Measurements from ENCODE around the gene CARM1. TPM values are rescaled to one million over a fixed set of nuclear protein-coding genes. Genes with fewer than 3 reads are reported as not detected.
"Not testable (repeated sequence)": the region's sequence is repeated elsewhere in the genome, so short reads cannot be mapped to it uniquely, and the experiment has no call there.

Gene CARM1
- total RNA-seq, 1 donor from 2014 or later: 32.2 TPM

DNA sequence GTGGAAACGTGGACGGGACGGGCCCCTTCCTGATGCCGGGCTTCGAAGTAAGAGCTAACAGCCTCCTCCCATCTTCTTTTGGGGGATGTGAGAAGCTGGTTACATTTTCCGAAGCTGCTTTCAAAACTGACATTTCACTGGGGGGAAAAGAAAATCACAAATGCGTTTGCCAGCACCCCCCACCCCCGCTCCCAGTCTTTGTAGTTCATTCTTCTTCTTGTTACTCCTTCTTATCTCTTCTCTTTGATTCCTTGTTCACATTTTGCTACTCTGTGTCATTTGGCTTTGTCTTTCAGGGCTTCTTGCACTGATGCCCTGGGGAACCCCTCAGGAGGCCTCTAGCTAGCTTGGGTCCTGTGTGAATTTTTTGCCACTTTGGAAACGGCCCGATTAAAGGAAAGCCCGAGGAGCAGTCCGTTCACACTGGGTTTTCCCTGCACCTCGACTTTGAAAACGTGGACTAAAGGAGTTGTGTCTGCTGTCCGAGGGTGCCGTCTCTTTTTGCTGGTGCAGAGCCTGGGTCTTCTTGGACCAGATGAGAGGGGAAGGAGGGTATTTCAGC is 1.3 kb downstream of the CARM1 start:
- DNase-seq (ENCODE audit: low read depth, low spot score): no peak

GRCh38 chr19:10874024-10874423 is 2.7 kb downstream of the CARM1 start:
- no peak for DNase-seq (ENCODE audit: low read depth, low spot score)

DNA sequence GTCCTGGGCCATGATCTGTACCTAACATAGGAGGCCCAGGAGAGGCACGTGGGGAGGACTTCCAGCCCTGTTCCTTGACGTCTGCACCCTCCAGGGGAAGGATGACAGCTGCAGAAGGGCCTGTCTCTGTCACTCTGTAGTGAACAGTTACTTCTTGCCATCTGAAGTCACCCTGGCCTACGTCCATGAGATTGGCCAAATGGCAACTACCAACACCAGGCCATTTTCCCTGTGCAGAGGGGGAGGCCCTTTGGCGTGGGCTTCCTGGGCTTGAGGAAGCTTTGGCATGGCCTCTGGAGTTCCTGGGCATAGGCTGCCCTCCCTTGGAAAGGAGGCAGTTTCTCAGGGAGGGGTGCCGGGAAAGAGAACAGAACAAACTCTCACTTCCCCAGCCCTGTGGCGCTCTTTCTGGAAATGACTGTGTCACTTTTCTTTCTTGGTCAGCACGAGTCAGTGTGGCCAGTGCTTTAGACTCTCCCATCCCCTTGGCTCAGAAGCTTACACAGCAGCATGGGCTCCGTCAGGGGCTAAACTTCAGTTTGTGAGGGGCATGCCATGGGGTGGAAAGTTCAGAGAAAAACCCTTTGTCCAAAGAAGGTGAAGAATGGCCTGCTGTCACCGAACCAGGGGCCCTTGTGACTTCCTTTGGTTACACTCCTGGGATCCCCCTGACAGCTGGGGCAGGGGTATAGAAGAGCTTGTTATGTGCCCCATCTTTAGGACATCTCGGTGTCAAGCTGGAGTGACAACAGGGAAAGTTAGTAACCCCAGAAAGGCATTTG is 5.3 kb downstream of the CARM1 start:
- no peak for DNase-seq (ENCODE audit: low read depth, low spot score)

DNA sequence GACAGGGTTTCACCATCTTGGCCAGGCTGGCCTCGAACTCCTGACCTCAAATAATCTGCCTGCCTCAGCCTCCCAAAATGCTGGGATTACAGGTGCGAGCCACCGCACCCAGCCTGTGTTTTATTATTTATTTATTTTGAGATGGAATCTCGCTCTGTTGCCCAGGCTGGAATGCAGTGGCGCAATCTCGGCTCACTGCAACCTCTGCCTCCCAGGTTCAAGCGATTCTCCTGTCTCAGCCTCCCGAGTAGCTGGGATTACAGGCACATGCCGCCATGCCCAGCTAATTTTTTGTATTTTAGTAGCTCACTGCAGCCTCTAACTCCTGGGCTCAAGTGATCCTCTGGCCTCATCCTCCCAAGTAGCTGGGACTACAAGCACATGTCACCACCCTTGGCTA is 6.3 kb downstream of the CARM1 start:
- not testable (repeated sequence) for DNase-seq (ENCODE audit: low read depth, low spot score)

DNA sequence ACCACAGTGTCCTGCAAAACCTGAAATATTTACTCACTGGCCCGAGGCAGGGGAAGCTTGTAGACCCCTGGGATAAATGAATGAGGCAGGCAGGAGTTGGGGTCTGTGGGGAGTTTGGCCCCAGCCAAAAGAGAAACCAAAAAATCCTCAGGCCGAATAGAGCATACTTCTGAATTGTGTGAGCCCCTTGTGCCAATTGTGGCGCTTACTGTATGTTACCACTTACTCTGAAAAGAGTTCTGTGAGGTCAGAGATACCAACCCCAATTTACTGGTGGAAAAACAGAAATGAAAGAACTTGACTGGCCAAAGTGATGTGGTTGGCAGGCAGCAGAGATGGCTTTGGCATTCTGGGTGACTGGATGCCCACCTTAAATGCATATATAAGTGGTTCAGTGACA is 6.9 kb downstream of the CARM1 start:
- no peak for DNase-seq (ENCODE audit: low read depth, low spot score)

GRCh38 chr19:10881403-10882107 is 10.2 kb downstream of the CARM1 start:
- no peak for DNase-seq (ENCODE audit: low read depth, low spot score)

DNA sequence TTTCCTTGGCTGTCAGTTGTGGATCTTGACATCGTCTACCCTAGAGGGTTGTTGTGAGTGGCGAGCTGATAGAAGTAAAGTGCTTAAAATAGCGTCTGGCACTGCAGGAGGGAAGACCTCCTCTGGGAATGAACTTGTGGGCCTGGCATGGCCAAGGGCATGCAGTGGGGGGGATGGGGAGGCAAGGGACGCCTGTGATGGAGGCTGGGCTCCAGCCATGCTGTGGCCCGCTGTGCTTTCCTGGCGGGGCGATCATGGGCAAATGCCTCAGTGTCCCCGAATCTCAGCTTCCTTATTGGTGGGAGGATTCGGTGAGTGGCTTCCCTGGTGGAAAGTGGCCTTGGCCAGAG is 10.7 kb downstream of the CARM1 start:
- no peak for DNase-seq (ENCODE audit: low read depth, low spot score)

- no peak for DNase-seq (ENCODE audit: low read depth, low spot score)
Measured at GRCh38 chr19:10884274-10884673, 12.9 kb downstream of the CARM1 start.

GRCh38 chr19:10885201-10886169 is 14.1 kb downstream of the CARM1 start:
- no peak for DNase-seq (ENCODE audit: low read depth, low spot score)

DNA sequence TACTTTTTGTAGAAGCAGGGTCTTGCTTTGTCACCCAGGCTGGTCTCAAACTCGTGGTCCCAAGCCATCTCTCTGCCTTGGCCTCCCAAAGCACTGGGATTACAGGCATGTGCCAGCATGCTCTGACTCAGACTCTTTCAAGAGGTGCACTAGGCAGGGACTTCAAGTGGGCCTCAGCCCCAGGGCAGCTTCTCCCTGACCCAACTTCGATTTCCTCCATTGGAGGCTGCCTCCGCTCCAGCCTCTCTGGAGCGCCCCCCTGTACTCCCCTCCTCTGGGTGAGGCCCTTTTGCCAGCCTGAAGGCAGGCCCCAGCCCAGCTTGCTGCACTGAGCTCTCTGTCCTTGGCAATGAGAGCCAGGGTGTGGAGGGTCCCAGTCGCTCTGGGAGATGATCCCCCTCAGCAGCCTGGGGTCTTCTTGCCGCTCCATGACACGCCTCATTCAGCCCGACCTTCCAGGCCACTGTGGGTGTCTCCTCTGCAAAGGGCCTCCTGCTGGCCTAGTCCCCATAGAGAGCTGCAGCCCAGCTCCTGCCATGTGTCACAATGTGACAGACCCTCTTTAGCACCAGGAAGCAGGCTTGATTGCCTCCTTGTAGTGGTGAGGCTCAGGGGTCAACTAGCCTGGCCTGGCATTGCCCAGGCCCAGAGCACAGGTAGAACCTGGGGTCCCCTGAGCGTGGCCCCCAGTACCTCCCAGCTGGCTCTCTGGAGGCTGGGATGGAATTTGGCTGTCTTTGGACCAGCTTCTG is 16.4 kb downstream of the CARM1 start:
- no peak for DNase-seq (ENCODE audit: low read depth, low spot score)

DNA sequence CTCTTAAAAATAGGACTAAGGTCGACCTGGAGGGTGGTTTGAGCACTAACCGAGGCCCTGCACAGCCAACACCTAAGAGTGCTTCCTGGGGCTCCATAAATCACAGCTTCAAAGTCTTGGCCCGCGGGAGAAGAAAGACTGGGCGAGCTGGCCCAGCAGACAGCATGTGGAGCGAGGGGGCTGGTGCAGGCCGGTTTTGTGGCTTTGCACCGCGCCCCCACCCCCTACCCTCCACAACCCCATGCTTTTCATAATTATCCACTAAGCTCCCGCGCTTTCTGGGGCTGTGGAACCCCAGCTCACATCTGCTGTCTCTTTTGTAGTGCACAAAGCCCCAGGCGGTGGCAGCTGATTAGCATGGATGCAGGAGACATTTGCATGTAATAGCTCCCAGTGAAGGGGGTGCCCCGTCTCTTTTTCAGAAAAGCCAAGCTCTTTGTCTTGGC is 17.1 kb downstream of the CARM1 start:
- DNase-seq (ENCODE audit: low read depth, low spot score): no peak

GRCh38 chr19:10889880-10890279 is 18.5 kb downstream of the CARM1 start:
- no peak for DNase-seq (ENCODE audit: low read depth, low spot score)

DNA sequence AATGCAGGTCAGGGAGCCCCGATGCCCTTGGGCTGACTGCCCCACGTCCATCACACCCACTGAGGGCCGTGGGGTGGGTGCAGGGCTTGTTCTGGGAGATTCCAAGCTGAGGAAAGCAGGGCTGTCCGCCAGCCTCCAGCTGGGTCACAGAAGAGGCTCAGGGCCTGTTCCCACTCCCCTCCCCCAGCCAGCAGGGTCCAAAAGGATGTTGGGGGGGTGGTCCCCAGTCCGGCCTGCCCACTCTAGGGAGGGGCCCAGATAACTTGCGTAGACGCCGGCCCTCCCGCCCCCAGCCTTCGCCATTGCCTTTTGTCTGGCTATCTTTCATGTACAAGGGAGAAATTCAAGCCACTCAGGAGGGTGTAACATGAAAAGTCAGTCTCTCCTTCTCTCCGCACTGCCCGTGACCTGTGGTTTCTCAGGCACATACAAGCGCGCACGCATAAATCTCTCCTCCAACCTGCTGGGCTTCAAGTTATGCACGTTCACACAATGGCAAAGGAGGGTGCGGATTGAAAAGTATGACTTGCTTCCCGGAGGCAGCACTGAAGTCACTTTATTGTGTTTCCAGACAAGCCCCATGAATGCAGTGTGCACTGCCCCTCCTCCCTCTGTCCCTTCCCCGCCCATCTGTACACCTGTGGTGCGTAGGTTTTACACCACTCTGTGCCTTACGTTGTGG is 20.2 kb downstream of the CARM1 start:
- no peak for DNase-seq (ENCODE audit: low read depth, low spot score)

GRCh38 chr19:10892256-10892655 is 20.9 kb downstream of the CARM1 start:
- DNase-seq (ENCODE audit: low read depth, low spot score): no peak

GRCh38 chr19:10894911-10895213 is 23.5 kb downstream of the CARM1 start:
- no peak for DNase-seq (ENCODE audit: low read depth, low spot score)

DNA sequence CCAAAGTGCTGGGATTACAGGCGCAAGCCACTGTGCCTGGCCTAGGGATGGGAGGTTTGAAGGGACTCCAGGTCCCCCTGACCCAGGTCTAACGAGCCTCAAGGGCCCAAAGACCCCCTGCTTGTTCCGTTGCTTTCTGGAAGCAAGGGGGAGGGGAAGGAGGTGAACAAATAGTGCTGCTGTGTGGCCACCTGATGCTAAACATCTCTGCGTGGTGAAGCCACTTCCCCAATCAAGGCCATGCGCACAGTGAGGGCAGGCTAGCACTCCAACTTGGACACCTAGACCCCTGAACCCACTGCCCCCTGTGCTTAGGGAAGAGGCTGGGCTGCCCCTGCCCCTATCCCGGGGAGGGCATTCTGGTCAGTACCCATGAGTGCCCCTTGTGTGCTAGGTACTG is 24.0 kb downstream of the CARM1 start:
- DNase-seq (ENCODE audit: low read depth, low spot score): no peak

DNA sequence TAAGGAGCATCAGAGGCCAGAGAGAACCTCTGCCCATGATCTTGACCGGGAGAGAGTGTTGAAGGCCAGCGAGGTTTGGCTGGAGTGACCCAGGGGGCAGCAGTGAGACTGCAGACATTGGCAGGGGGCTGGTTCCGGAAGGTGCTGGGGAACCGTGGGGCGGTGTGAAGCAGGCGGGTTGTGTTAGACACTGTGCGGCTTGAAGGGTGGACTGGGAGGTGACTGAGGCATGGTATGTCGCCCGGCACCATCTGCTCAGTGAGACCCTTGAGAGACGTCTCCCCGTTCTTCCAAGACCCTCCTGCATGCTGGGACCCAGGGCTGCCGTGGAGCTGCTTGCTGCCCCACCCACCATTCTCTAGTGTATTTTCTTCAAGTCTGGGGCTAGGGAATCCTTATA is 24.6 kb downstream of the CARM1 start:
- no peak for DNase-seq (ENCODE audit: low read depth, low spot score)

DNA sequence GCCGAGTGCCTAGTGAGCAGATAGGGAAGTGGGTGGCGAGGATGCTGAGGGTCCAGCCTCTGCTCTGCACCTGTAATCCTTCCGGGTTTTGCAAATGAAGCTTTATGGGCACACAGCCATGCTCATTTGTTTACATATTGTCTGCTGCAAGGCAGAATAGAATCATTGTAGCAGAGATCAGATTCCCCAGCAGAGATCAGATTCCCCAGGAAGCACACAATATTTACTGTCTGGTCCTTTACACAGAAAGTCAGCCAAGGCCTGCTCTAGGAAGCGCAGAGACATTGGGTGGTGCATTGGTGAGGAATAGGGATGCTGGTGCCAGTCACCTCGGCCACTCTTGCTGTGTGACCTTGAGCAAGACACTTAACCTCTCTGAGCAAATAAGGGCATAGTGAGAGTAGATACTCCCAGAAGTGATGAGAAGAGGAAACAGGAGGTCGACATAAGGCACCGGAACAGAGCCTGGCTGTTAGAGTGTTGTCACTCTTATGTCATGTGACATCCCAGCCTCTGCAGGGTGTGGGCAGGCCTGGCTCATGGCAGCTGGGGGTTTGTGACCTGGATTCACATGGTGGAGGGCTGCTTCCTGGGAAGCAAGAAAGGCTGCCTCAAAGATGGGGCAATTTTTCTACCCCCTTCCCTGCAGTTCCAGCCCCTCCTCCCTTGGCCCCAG is 25.6 kb downstream of the CARM1 start:
- DNase-seq (ENCODE audit: low read depth, low spot score): no peak

DNA sequence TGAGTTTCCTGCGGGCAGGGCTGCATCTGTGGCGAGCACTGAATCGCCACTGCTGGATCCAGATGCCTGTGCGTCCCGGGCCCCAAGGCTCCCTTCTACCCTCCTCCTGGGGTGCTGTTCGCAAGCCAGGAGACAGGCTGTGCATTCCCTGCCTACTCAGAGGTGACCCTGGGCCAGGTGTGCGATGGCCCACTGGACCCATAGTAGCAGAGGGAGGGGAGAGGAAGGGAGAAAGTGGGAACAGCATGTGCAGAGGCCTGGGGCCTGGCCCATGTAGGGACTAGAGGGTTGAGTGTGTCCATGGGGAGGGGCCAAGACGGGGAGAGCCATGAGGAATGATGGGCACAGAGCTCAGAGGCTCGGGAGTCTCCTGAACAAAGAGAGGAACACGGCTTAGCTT is 27.3 kb downstream of the CARM1 start:
- no peak for DNase-seq (ENCODE audit: low read depth, low spot score)

DNA sequence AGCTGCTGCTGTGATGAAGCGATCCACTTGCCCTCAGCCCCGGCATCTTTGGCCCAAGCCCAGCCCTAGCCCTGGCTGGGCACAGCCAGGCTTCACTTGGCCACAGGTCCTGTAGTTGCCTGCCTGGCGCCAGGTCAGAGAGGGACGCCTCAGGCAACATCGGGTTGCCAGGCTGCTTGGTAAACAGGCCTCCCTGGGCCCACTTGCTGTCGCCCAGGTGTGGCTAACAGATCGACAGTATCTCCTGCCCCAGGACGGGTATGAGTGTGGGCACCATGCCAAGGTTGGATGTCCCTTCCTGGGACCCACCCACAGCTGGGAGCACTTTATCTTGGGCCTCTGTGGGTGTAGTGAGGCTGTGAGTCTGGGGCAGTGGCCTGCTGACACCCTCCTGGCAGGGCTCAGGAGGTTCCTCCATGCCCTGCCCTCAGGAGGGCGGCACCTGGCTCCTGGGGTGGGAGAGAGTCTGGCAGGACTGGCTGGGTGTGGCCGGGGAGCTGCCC is 27.8 kb downstream of the CARM1 start:
- no peak for DNase-seq (ENCODE audit: low read depth, low spot score)

All from pulmonary artery endothelial cell (primary cell).